Suprapubic skin (tissue), 3 donors: ENCODE measurements around the gene PLOD3.

Experiments
- CTCF ChIP-seq, 2 donors: fragments of 200-600 bp in 1 of 2; fragments of 450-650 bp in 1 of 2; sonication (generic) in 1 of 2; IDR thresholded peaks; one replicate each; pipeline ENCODE4 v1.5.1; 2016 to 2019; ENCODE audit warnings: antibody characterized with exemption in 2 of 2, mild to moderate bottlenecking in 1 of 2, moderate library complexity in 1 of 2
- POLR2AphosphoS5 ChIP-seq, 3 donors: sonication (generic); formaldehyde crosslinking; IDR thresholded peaks; one replicate each; pipeline ENCODE4 v1.6.1; 2017; ENCODE audit warnings: antibody characterized with exemption in 3 of 3

DNA sequence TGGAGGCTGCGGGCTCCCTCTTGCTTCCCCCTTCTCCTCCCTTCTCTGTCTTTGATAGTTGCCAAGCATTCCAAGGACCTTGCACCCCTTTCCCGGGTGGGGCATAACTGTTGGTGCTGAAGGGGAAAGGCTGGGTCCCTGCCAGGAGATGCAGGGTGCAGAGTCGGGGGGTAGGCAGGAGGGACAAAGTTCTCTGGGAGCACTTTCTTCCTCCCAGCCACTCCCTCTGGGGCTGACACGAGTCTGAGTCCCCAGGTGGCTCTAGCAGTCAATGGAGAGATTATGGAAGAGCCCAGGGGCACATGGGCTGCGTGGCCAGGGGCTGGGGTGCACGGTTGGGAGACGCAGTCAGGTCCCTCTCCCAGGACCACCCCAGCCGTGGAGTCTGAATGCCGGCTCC, 18.1 kb upstream of the PLOD3 start:
- TF ChIP-seq CTCF (IDR thresholded peaks at IDR 0.05) (no peak), POLR2AphosphoS5 (IDR thresholded peaks at IDR 0.05) (no peak)
